Brain pericyte (primary cell): Measurements from ENCODE around the gene KCNC1.

ENCODE experiments used
- DNase-seq: peaks from one replicate; pipeline ENCODE4 v3.0.0-alpha.2; 2012; ENCODE audit warnings: low read depth, low spot score

The KCNC1 gene

DNA sequence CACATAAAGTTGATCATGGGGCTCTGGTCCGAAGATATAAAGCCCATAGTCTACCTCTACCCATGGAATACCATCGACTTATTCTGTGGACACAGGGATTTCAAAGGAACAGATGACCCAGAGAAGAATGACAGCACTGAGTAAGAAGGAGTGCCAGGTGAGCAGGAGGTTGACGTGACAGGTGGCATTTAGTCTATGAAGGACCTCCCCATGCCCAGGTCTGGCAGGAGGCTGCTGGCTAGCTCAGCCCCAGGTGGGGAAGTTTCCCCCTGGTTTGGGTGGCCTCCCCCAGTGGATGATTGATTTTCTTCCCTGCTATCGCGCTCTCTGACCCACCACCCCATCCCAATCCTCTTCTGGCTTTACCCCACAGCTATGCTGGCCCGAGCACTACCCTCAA lies 39.1 kb downstream of the KCNC1 start:
- no peak for DNase-seq

DNA sequence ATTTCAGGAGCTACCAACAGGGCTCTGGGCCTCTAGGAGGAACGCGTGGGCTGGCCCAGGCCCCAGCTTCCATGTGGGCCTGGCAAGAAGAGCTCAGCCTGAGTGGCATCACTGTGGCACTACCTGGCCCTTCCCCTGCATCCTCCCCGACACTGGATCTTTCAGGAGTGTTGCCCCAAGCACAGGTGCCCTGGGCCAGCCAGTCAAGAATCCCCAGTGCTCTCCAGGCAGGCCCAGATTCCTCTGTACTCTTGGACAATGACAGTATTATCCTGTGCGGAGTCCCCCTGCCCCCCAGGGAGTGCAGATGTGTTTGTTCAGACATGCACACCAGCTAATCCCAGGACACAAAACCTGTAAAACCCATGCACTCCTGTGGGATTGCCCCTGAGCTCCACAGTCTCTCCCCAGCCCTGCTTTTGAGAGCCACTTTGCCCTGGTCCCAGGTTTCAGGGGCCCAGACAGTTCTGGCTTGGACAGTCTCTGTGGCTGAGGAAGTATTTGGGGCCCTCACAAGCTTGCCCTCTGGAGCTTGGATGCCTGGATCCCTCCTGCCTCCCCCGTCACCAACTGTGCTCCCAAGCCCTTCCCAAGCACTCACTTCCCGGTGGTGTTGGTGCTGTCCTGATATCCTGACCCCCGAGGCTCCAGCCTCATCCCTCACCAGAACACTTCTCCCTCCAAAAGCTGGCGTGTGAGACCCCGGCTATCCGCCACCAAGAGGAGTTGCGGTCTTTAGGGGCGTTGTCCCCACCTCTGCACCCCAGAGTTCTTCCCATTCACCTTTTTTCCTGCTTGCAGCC lies 39.9 kb downstream of the KCNC1 start:
- DNase-seq, result no peak

DNA sequence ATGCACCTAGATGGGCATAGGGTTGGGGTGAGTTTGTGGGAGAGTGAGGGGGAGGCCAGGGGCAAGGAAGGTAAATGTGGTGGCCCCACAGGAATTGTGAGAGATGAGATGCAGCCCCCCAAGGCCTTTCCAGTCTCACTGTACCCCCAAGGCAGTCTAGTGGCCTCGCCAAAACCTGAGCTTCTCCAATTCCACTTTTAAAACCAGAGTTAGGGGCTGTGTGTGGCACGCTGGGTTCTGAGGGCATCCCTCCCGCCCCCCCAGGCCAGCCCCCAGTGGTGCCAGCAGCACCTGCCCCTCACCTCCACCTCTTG lies 40.4 kb downstream of the KCNC1 start:
- DNase-seq, result no peak

DNA sequence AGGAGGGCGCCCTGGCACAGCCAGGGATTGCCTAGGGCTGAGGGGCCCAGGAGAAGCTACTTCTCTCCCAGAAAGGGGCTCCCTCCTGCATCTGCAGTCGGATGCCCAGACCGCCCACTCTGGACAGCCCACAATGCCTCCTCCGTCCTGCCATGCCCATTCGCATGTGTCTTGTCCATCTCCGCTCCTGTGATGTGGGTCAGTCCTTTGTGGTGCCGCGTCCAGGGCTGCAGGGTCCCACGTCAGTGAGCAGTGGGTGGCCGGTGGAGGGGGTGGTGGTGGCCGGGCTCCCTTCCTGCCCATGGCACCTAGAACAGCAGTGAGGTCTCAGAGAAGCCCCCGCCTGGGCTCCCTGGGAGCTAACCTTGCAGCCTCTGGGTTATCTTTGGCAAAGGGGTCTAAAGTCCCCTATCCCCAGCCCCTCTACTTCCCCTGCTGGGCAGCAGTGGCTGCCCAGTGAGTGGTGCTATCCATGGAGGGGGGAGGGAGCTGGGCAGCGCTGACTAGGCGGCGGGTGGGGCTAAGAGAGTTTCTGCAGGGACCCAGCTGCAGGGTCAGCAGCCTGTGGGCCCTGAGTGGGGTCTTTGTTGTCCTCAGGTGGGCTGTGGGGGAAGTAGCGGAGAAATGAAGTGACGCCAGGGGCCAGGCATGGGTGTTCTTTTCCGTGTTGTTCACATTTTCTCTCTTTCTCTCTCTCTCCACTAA lies 41.1 kb downstream of the KCNC1 start:
- DNase-seq, result no peak

DNA sequence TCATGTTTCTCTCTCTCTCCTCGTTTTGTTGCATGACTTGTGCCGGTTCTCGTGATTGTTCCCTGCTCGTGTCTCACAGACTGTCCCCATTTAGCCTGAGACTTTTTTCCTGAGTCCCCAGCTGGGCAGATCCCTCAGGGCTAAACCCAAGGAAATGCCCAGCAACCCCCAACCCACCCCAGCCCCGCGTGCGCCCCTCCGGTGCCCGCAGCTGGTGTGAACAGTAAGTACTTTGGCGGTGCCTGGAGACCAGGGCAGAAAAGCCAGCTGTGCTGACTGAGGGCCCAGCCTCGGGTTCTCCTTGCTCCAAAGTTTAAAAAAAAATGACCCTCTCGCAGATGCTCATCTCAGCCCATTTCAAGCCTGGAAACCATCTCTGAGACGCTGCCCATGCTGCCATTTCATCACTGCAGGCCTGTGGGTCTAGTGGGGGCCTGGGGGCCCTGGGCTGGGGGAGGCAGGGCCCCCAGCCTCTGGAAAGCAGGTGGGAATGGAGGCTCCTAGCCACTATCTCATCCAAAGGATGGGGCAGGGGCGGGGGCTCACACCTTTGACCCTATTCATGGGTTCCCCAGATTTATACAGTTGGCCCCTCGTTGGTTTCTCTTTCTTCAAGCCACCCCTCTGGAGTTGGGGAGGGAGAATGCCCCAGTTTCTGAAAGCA lies 41.8 kb downstream of the KCNC1 start:
- DNase-seq, result no peak

DNA sequence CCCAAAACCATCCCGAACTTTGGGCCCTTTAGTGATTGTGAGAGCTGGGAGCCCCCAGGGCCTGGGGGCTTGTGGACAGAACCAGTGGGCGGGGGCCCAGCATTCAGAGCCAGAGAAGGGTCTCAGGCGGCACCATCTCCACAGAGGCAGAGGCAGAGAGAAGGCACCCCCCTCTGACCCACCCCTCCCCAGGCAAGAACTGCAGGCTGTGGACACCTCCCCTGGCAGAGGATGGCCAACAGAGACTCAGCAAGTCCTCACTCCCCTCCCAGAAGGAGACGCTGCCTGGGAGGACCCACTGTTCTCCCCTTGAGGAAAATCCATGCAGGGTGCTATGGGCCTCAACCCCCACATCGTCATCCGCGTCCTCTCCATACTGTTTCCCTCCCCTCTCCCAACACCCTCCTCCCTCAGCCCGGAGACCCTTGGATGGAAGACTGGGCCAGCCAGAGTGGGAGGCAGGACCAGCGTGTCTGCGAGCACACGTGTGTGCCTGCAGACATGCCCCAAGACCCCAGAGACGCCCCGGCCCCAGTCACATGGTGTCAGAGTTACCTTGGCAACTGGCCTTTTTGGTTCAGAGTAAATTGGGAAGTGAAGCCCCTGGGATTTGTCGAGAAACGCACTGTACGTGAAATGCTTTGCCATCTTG lies 42.6 kb downstream of the KCNC1 start:
- no peak for DNase-seq

DNA sequence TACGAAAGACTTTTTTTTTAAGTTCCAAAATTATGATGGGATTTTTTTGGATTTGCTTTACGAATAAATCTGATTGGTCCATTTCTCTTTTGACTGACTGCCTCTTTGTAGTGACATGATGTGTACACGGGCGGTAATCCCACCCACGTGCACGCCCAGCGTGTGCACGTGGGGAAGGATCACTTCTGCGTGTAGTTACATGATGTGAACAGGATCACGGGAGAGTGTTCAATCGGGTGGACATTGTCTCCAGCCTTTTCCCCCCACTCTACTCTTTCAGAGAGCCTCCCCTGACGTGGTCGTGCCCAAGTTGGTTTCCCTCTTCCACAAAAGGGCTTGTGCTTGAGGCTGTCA lies 43.1 kb downstream of the KCNC1 start:
- DNase-seq, result no peak

DNA sequence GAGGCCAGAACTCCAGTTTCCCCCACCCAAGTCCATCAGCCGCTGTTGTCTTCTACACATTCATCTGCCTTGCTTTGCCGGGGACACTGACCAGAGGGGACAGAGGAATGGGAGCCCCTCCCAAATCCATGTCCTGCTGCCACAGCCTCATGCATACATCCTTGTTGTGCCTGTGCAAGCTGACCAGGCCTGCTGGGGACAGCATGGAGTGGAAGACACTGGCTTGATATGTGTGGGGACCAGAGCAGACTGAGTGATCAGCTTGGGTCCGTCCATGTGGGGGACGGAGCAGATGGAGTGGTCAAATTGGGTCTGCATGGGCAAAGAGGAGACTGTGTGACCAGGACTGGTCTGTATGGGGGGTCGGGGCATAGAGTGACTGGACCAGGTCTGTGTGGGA lies 43.8 kb downstream of the KCNC1 start:
- no peak for DNase-seq

DNA sequence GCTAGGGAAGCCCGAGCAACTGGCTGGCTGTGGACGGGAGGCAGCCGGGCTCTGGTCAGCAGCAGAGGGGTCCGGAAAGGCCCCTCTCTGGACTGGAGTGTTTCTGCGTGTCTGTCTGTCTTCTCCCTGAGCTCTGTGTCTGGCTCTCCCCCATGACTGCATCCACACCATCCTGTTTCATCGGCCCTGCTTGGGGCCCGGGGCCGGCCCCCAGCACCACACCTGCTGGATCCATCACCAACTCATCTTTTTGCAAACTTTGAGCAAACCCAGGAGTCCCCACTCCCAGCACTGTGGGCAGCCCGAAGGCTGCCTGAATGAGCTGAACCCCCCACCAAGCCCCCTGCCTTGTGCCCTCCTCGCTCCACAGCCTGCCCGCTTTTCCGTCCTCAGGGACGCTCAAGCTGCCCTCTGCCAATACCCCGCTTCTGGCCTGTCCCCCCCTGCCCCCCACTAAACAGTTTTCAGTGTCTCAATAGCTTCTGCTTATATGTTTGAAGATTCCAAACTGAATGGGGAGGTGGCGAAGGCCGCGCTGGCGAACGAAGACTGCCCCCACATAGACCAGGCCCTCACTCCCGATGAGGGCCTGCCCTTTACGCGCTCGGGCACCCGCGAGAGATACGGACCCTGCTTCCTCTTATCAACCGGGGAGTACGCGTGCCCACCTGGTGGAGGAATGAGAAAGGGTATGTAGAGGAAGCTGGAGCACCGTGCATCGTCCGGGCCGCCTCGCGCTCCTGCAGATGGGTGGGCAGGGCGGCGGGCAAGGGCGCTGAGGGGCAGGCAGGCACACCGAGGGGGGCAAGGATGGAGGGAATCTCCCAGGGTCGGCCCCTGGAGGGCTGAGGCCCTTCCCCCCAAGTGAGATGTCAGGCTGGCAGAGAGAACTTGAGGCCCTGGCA lies 44.6 kb downstream of the KCNC1 start:
- no peak for DNase-seq

DNA sequence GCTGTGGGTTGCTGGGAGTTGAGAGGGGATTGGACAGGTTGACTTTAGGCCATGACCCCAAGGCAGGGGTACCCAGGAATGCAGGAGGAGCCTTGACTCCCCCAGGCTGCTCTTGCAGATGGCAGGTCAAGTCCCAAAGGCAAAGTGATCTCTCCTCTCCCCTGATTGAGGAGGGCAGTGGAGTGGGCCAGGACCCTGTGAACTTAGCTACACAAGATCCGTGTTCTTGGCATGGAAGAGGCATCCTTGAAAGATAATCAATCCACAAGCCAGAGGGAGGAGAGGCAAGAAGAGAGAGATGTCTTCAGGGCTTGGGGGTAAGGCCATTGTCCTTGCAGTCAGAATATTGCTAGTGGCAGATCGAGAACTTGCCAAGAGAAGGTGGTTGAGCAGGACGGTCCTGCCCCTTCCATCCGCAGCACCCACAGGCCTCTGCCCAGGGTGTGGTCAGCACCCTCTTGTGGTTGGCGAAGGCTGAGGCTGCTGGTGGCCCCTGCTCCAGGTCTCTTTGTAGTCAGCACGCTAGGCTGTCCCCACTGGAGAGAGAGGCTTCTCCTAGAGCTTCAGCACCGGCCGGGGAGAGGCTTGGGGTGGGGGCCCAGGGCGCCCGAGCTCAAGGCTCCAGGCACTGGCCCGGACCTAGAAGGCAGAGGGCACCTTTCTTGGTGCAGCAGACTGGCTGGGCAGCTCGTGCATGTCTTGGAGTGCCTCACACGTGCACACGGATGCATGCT lies 45.4 kb downstream of the KCNC1 start:
- no peak for DNase-seq

DNA sequence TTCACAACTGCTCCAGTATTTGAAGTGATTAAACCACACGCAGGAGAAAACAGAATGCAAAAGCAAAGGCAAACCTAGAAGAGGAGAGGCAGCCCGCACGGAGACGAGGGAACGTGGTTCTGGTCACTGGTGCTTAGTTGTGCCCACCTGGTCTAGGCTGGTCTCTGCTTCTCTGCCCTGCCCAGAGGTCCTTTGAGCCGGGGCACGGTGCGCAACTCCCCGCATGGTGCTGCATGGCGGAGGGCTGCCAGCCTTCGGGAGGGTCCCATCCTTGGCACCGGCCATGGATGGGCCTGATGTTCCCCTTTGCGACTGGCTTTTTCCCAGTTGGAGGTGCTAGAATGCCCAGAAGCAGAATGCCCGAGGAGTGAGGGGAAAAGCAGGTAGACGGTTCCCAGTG lies 46.1 kb downstream of the KCNC1 start:
- DNase-seq, result no peak

DNA sequence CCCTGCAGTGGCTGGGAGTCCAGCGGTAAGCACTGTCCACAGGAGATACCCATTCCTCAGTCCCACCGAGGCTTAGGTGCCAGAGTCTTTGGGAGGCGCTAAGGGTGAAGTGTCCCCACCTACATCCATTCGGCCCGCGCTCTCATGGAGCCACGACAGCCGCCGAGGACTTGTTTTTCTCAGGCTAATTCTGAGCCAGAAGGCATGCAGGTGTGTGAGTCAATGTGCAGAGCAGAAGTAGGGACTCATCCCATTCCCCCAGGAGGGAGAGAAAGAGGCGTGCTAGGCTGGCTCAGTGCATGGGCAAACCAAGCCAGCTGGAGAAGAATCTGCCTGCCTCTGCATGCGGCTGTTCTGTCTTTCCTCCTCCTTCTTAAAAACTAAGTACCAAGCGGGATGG lies 46.6 kb downstream of the KCNC1 start:
- no peak for DNase-seq

DNA sequence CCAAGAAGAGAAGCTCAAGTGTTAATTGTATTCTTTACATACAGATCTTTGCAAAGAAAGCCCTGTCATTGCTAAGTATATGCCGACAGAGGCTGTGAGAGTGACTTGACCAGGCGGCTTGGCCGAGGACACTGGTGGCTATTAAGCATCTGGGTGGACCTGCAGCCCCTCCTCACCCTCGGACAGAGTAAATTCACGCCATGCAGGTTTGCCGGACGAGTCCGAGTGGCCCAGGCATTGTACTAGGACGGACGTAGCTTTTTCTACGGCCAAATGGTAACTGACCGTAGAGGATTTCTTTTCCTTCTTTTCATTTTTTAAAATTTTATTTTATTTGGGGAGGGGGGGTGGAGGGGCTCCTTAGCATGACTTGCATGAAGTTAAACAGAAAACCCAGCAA lies 47.0 kb downstream of the KCNC1 start:
- DNase-seq, result no peak

DNA sequence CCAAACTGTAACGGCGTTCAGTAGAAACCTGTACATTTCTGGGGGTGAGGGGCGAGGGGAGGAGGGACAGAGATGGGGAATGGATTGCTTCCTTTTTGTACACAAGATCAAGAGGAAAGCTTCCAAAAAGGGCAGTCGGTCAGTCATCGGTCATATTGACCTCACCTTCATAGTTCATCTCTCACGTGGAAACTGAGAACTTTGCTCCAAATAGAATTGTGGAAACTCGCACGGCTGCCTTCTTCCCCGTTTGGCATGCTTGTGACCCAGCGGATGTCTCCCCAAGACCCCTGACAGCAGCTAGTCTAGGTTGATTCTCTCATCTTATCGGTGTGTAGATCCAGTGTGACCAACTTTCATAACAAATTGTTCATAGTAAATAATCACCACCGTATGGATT lies 47.6 kb downstream of the KCNC1 start:
- DNase-seq, result no peak

DNA sequence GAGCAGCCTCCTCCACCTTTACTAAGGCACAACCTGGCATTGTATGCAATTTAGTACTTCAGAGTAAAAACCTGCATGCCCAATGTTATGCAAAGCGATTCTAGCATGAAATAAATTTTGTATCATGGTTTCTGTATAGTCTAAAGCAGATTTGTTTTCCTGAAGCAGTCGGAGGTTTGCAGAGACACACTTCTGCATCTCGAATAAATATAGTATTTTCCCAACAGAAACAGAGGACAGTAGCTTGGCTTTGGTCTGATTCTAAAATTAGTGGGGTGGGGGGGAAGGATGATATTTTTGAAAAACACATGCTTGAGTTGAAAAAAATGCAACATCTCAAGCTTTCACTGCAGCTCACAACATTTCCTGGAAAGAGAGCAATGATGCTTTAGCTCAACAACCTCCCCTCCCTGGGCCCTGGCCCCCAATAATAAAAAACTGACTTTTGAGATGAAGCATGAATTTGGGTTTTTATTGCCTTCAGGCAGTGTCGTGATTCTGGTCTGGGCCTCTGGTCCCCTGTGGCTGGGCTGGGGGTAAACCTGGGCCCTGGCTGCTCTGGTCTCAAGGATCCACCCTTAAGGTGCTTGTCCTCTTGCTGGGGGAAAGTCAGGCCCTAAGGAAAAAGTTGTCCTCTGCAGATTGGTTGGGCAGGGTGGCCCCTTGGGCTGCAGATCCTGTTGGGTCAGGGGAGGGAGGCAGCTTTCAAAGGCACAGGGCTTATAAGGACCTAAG lies 48.2 kb downstream of the KCNC1 start:
- DNase-seq, result no peak

DNA sequence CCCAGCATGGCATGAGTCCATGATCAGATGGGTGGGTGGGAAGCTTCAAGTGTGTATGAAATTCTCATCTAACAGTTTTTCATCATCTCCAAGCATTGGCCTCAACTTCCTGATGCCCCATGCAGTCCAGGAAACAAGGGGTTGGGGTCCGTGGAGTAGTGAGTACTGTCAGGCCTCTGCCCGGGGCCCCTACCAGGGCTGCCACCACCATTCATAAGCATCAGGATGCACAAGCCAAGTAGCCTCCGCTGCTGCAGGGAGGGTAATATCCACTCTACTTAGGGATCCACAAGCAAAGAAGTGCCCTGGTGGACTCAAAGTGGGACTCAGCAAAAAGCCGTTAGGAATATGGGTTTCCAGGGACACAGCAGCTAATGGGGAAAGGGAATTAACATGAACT lies 49.3 kb downstream of the KCNC1 start:
- no peak for DNase-seq

DNA sequence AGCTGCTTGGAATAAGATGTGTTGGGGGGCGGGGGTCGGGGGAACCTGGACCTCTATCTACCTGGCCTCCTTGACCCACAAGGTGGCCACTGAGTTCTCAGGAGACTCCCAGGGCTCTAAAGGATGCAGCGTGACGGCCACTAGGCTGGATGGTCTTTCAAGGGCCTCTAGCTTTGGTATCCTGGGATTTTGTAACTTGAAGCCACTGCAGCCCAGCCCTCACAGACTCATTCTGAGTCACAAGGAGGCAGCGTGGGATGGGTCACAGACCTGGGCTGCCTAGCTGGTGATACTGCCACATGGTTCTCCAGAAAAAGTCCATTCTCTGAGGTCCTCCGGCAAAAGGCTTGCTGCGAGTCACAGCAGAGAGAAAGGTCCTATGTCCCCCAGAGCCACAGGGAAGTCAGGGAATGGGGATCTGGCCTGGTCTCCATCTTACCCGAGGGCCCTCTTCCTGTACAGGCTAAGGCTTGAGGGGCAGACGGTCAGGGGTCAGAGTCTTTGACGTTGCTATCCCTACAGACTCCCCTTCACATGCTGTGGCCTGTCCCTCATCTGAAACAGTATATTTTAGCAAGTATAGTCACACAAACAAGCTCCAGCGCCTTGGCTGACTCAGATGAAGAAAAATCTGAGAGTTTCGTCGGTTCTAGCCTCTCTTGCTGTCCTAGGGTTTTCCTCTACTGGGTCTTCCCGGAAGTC lies 52.4 kb downstream of the KCNC1 start:
- peak; percentile 39 for DNase-seq

DNA sequence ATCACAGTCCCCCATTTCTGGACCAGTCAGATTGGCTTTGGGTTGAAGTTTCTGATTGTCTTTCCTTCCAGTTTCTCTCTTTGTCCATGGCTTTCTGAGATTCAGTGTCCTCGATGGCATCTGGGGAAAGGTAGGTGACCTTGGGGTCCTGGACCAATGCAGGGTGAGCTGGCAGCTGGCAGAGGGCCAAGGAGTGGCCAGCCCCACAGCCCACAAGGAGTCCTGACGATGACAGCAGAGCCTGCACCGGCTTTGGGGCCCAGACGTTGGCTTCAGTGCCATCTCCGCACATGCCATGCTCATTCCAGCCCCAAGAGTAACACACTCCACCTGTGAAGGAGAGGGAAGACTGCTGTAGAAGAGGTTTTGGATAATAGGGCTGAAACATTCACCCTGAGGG lies 53.5 kb downstream of the KCNC1 start:
- no peak for DNase-seq

DNA sequence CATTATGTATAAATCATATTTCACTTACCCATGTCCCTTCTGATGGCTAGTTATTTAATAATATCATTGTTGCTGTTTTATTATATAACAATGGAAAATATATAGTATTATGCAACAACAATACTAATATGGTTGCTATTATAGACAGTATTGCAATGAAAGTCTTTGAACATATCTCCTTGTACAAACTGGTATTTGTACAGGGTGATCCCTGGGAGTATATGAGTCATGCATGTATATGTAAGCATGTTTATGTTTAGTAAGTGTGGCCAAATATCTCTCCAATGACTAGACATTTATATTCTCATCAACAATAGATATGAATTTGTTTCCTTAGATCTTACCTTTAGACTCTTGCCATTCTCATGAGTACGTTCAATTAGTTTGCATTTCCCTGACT lies 55.9 kb downstream of the KCNC1 start:
- DNase-seq, result peak; percentile 26

DNA sequence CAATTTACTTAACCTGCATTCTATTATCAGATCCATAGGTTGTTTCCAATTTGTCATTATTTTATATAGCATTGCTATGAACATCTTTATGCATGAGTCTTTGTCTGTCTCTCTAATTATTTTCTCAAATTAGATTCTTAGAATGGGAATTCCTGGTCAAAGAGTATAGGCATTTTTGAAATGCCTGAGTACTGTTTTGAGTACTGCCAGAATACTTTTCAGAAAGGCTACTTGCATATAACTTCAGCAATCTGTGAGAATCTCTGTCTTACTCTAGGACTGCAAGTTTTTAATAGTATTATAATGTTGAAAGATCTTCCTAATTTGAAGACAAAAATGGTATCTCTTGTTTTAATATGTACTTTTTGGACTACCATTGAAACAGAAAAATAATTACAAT lies 56.6 kb downstream of the KCNC1 start:
- no peak for DNase-seq
